HFFc6 (cell line): ENCODE data around the gene NEGR1. TPM values are rescaled to one million over a fixed set of nuclear protein-coding genes. Genes with fewer than 3 reads are reported as not detected.

ENCODE experiments used
- DNase-seq: peaks from one replicate; pipeline ENCODE4 v3.0.0-alpha.2; 2018
- H3K27ac Mint-ChIP-seq: 2 replicates; pipeline ENCODE4 v1.8.0; 2020; ENCODE audit warnings: mild to moderate bottlenecking, mixed read lengths
- H3K27me3 Mint-ChIP-seq: 2 replicates; pipeline ENCODE4 v1.8.0; 2021; ENCODE audit warnings: mild to moderate bottlenecking, moderate library complexity, mixed read lengths; ENCODE audit not compliant: insufficient read depth
- H3K36me3 Mint-ChIP-seq: 2 replicates; pipeline ENCODE4 v1.8.0; 2021; ENCODE audit warnings: low read depth, mixed read lengths
- H3K4me1 Mint-ChIP-seq: 2 replicates; pipeline ENCODE4 v1.8.0; 2020; ENCODE audit warnings: low read depth, mixed read lengths
- H3K4me3 Mint-ChIP-seq: 2 replicates; pipeline ENCODE4 v1.8.0; 2020; ENCODE audit warnings: mild to moderate bottlenecking, moderate library complexity, mixed read lengths
- H3K9me3 Mint-ChIP-seq: 2 replicates; pipeline ENCODE4 v1.8.0; 2020; ENCODE audit warnings: mild to moderate bottlenecking, mixed read lengths
- total RNA-seq, 6 experiments: library from RNA; stranded (reverse); fragmentation: NEBNext Ultra II Directional; extraction: Animal tissue kit (Norgen Biotek cat#: 25700); gene quantifications; 2 replicates in 1 of 6; 3 replicates in 5 of 6; pipeline ENCODE4 v1.2.3, GENCODE V29; 2021
- TF ChIP-seq, protein P1 (sequence below): fragments of 200-600 bp; sonication (generic); IDR thresholded peaks from 2 replicates; pipeline ENCODE4 v1.5.0; 2021; ENCODE audit warnings: antibody characterized with exemption, mild to moderate bottlenecking

The NEGR1 gene
- total RNA-seq, 6 experiments from 2014 or later, result 52.8 to 67.6 (median 64.6) TPM

DNA sequence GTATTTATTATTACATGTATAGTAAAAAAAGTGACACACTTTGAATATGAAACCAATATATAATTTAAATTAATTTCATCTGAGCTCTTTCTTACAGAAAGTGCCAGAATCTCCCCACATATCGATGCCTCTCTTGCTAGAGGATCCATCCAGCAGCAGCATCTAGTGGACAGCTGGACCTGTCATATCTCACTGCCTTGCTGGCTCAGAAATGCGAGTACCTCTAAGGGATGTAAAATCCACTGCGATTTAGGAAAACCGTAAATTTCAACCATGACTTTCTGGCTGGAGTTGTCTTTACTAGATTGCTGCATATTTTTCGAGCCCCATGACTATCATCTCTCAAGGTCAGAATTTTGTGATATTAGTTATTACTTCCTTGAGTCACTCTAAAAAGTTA, 333.8 kb downstream of the NEGR1 start:
- DNase-seq, result no peak
- Mint-ChIP-seq H3K4me1 (no peaks in the 10 kb centered on the region), H3K9me3 (no peaks in the 10 kb centered on the region), H3K27ac (no peak overlapping the region), H3K27me3 (no peaks in the 10 kb centered on the region), H3K36me3 (no peaks in the 10 kb centered on the region), H3K4me3 (no peak overlapping the region)
- TF ChIP-seq, protein P1, sequence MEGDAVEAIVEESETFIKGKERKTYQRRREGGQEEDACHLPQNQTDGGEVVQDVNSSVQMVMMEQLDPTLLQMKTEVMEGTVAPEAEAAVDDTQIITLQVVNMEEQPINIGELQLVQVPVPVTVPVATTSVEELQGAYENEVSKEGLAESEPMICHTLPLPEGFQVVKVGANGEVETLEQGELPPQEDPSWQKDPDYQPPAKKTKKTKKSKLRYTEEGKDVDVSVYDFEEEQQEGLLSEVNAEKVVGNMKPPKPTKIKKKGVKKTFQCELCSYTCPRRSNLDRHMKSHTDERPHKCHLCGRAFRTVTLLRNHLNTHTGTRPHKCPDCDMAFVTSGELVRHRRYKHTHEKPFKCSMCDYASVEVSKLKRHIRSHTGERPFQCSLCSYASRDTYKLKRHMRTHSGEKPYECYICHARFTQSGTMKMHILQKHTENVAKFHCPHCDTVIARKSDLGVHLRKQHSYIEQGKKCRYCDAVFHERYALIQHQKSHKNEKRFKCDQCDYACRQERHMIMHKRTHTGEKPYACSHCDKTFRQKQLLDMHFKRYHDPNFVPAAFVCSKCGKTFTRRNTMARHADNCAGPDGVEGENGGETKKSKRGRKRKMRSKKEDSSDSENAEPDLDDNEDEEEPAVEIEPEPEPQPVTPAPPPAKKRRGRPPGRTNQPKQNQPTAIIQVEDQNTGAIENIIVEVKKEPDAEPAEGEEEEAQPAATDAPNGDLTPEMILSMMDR, result no peak

GRCh38 chr1:71944006-71944405, 338.3 kb downstream of the NEGR1 start:
- H3K9me3 Mint-ChIP-seq, result no peaks in the 10 kb centered on the region
- DNase-seq, result no peak
- no peaks in the 10 kb centered on the region for H3K36me3 Mint-ChIP-seq
- H3K27ac Mint-ChIP-seq, result no peak overlapping the region
- TF ChIP-seq, protein P1, result no peak
- no peaks in the 10 kb centered on the region for H3K4me1 Mint-ChIP-seq
- H3K27me3 Mint-ChIP-seq, result no peaks in the 10 kb centered on the region
- H3K4me3 Mint-ChIP-seq, result no peak overlapping the region

DNA sequence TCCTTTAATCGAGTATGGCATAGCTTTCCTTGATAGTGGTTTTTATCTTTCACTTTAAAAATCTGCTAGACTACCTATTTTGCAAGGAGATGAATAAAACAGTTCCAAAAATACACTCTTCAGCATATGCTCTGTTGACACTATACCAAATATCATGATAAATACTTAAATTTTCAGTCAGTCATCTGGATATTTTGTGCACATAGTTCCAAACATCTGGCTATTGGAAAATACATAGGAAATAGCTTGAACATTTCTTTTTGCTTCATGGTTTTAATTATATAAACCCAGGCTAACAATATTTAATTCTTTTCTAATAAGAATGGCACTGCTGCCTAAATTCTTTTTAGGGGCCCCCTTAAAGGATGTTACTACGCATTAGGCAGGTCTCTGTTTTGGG, 342.1 kb downstream of the NEGR1 start:
- TF ChIP-seq, protein P1, result no peak
- Mint-ChIP-seq H3K27me3 (no peaks in the 10 kb centered on the region), H3K4me1 (no peaks in the 10 kb centered on the region), H3K36me3 (no peaks in the 10 kb centered on the region), H3K27ac (no peak overlapping the region), H3K9me3 (no peaks in the 10 kb centered on the region), H3K4me3 (no peak overlapping the region)
- DNase-seq, result no peak

GRCh38 chr1:71930511-71930910, 351.8 kb downstream of the NEGR1 start:
- H3K27me3 Mint-ChIP-seq, result no peaks in the 10 kb centered on the region
- peak; percentile 6 for DNase-seq
- no peaks in the 10 kb centered on the region for H3K9me3 Mint-ChIP-seq
- H3K36me3 Mint-ChIP-seq, result no peaks in the 10 kb centered on the region
- H3K4me3 Mint-ChIP-seq, result no peak overlapping the region
- peaks cover 23% of the 10 kb centered on the region for H3K4me1 Mint-ChIP-seq
- peak overlapping the region; percentile 39; the same call in 1 of the 2 replicates for H3K27ac Mint-ChIP-seq
- TF ChIP-seq, protein P1, result no peak

DNA sequence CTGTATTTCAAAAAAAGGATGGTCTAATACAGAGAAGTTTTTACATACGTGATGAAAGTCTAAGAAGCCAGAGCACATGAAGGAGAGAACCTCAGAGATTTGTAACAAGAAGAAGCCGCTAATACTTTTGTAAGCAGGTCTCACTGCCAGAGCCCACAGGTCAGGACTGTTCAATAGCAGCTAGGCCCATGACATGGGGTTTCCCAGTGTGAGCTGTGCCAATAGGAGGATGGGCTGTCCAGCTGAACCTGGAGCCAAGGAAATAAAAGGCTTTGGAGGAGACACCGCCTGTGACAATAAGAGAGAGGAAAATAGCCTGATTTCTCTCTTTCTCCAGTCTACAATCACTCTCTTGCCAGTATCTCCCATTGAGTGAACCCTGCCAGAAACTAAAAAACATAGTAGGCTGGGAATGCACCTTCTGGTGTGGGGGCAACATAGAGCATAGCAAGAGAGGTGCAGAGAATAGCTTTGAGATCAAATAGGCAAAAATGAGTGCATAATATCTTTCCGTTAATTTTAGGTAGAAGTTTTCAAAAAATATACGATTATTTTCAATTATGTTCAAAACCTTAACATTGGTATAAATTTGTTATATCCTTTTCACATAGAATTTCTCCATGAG, 360.3 kb downstream of the NEGR1 start:
- no peaks in the 10 kb centered on the region for H3K4me1 Mint-ChIP-seq
- no peak for DNase-seq
- TF ChIP-seq, protein P1, result no peak; the same call in 1 of the 2 replicates
- peaks cover 3% of the 10 kb centered on the region for H3K36me3 Mint-ChIP-seq
- H3K4me3 Mint-ChIP-seq, result no peak overlapping the region
- H3K9me3 Mint-ChIP-seq, result no peaks in the 10 kb centered on the region
- no peak overlapping the region for H3K27ac Mint-ChIP-seq
- H3K27me3 Mint-ChIP-seq, result no peaks in the 10 kb centered on the region
